Lower leg skin (tissue), 4 donors: ENCODE measurements around the gene OSBP2. TPM values are rescaled to one million over a fixed set of nuclear protein-coding genes. Genes with fewer than 3 reads are reported as not detected.

Experiments
- DNase-seq, 2 donors: peaks; one replicate each; pipeline ENCODE4 v3.0.0-alpha.2; 2019; ENCODE audit warnings: low spot score in 2 of 2
- H3K4me3 ChIP-seq: fragments of 200-600 bp; sonication (generic); 2 replicates; pipeline ENCODE4 v1.5.1; 2017; ENCODE audit warnings: mild to moderate bottlenecking, low read depth; ENCODE audit not compliant: poor library complexity, severe bottlenecking
- POLR2A ChIP-seq, 2 donors: fragments of 450-650 bp; IDR thresholded peaks; one replicate each; pipeline ENCODE4 v1.6.1; 2016 to 2017; ENCODE audit warnings: antibody characterized with exemption in 2 of 2, mild to moderate bottlenecking in 1 of 2, moderate library complexity in 1 of 2
- WGBS, 2 donors: methylation state at CpG; one replicate each; pipeline ENCODE4 v1.1.5; 2018; 5-methylcytosine and 5-hydroxymethylcytosine counted together
- intact Hi-C: fragments of 100-400 bp; cut with DNase I; formaldehyde crosslinking; loops from one replicate; pipeline ENCODE4 v1.15.0; 2023; ENCODE audit warnings: low total_unique reads
- total RNA-seq, 4 donors: library from RNA; depleted of rRNA; stranded (reverse); fragments of >200 nt; gene quantifications; one replicate each; pipeline ENCODE4 v1.1.0, GENCODE V29; 2016
- TF ChIP-seq, protein P1 (sequence below), 3 donors: fragments of 450-650 bp; IDR thresholded peaks; one replicate each; pipeline ENCODE4 v1.5.1; 2016; ENCODE audit warnings: antibody characterized with exemption in 3 of 3, mild to moderate bottlenecking in 3 of 3, moderate library complexity in 2 of 3

The OSBP2 gene
- total RNA-seq, 4 donors from 2014 or later = 7.2 to 13.3 (median 10.0) TPM

DNA sequence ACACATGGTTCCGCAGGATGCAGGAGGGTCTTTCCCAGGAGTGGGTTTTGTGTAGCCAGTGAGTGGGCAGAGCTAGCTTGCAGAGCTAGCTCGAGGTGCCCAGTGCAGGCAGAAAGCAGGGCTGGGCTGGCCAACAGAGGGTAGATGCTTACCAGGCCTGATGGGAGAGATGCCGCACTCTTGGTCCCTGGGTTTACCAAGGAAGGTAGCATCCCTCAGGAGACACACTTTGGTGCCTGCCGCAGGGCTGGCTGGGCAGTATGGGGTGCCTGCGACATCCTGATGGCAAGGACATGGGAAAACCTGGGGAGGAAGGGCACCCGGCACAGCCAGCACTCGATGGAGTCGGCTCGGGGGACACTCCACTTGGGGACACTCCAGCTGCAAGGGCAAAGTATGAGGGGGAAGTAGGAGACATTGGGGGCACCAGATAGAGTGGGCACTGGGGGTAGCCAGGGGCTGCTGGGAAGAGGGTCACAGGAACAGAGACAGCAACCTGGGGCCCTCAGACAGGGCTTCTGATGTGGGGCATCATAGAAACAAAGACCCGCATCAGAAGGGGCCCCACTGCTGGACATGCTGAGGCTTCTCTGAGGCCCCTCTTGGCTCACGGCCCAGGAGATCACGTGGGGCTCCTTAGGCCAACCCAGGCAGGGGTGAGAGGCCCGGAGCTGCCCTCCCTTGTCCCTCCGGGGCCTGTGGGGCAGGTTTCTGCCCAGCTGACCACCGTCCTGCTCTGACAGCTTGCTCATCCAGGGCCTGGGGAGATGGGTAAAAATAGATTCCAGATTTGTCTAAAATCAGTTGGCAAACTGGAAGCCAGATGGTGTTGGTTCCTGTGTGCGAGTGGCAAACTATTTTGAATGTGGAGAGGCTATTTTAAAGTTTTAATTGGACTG, 184.1 kb downstream of the OSBP2 start:
- H3K4me3 ChIP-seq = no peak overlapping the region
- 75 to 82% methylated on average over 16 of the region's 16 CpGs for WGBS, 2 donors
- TF ChIP-seq POLR2A (IDR thresholded peaks at IDR 0.05) = no peak
- TF ChIP-seq, protein P1, sequence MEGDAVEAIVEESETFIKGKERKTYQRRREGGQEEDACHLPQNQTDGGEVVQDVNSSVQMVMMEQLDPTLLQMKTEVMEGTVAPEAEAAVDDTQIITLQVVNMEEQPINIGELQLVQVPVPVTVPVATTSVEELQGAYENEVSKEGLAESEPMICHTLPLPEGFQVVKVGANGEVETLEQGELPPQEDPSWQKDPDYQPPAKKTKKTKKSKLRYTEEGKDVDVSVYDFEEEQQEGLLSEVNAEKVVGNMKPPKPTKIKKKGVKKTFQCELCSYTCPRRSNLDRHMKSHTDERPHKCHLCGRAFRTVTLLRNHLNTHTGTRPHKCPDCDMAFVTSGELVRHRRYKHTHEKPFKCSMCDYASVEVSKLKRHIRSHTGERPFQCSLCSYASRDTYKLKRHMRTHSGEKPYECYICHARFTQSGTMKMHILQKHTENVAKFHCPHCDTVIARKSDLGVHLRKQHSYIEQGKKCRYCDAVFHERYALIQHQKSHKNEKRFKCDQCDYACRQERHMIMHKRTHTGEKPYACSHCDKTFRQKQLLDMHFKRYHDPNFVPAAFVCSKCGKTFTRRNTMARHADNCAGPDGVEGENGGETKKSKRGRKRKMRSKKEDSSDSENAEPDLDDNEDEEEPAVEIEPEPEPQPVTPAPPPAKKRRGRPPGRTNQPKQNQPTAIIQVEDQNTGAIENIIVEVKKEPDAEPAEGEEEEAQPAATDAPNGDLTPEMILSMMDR (IDR thresholded peaks at IDR 0.05) = no peak
- intact Hi-C loops = no loop called here
- no peak for DNase-seq

DNA sequence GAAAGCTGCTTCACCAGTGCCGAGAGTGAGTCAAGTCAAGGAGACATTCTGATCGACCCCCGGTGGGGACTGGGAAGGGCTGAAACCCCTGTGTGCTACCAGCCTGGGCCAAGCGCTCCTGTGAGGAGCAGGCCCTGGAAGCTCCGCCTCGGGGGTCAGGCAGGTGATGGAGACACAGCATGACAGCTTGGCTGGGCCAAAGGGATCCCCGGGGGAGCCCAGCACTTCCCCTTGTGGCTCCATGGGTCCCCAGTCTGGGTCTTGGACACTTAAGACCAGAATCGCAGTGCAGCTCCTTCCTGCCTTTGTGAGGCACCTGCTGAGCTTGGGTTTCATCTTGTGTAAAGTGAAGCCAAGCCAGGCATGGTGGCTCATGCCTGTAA, 184.7 kb downstream of the OSBP2 start:
- 75 to 80% methylated on average over 6 to 8 of the region's 8 CpGs for WGBS, 2 donors
- DNase-seq = no peak
- TF ChIP-seq, protein P1 (IDR thresholded peaks at IDR 0.05) = no peak
- TF ChIP-seq POLR2A (IDR thresholded peaks at IDR 0.05) = no peak
- intact Hi-C loops = no loop called here
- H3K4me3 ChIP-seq = no peak overlapping the region

DNA sequence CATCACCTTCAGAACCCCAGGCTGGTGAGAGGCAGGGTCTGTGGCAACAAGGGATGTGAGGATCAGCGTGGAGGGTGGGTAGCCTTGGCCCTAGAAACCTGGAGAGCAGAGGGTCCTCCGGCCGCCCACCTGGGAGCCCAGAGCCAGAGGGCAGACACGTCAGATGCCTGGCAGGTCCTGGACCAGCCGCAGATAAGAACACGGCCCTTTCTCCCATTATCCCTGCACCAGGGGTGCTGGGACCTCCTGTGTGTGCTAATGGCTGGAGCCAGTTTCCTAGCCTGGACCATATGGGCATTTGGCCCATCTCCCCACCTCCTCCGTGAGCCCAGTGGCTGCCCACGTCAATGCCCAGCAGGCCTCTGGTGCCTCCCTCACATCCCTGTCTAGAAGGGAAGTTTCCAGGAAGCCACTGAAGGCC, 185.5 kb downstream of the OSBP2 start:
- no peak for DNase-seq
- intact Hi-C loops = no loop called here
- 91 to 98% methylated on average over 6 to 8 of the region's 8 CpGs for WGBS, 2 donors
- TF ChIP-seq POLR2A (IDR thresholded peaks at IDR 0.05) = no peak
- TF ChIP-seq, protein P1 (IDR thresholded peaks at IDR 0.05) = no peak
- H3K4me3 ChIP-seq = no peak overlapping the region

DNA sequence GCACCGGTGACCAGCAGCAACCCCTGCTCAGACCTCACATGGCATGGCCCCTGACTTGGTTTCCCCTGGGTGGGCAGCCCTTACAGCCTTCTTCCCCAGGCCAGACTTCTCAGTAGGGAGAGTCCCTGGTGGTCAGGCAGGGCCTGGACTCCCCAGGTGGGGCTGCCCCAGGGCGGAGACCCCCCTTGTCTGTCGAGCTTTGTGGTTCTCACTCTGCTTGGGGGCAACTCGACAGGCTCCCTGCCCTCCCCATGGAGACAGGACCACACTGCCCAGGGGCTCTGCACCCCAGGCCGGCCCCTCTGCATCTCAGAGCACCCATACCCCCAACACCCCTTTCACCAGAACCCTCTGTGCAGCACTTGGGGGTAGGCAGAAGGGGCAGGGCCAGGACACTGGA, 186.2 kb downstream of the OSBP2 start:
- 80 to 88% methylated on average over 3 to 4 of the region's 5 CpGs for WGBS, 2 donors
- DNase-seq = no peak
- no peak overlapping the region for H3K4me3 ChIP-seq
- intact Hi-C loops = no loop called here
- TF ChIP-seq, protein P1 (IDR thresholded peaks at IDR 0.05) = no peak
- no peak for TF ChIP-seq POLR2A (IDR thresholded peaks at IDR 0.05)

DNA sequence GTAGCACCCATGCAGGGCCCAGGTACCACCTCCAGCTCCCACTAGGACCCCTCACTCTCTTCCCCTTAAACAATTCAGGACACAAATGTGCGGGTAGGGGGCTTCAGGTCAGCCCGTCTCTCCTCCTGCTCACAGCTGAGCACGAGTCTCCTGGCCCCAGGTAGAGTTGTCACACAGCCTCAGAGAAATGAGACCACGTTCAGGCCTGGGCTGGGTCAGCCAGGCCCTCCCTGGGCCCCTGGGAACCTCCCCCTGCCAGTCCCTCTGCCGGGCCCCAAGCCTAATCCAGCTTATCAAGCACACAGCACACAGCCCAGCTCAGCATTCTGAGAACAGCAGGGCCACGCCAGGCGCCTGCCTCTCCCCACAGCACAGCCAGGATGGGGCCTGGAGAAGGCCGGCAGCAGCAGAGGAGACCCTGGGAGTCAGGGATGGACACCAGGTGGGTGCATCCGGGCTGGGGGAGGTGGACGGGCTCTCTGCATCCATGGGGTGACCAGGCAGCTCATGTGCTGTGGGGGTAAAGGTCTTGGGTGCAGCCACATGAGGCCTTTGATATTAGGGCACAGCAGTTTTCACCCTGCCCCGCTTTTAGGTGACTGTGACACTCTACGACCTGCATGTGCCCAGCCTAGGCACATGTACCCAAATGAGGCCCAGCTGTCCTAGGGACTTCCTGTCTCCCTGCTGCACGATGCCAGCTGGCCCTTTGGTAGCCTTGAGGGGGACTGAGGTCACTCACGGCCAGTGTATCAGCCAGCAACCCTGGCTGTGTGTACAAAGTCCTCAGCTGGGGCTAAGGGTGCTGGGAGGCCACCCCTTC, 186.9 kb downstream of the OSBP2 start:
- 84 to 86% methylated on average over 12 to 14 of the region's 14 CpGs for WGBS, 2 donors
- no peak for DNase-seq
- no peak overlapping the region for H3K4me3 ChIP-seq
- intact Hi-C loops = no loop called here
- TF ChIP-seq POLR2A (IDR thresholded peaks at IDR 0.05) = no peak
- TF ChIP-seq, protein P1 (IDR thresholded peaks at IDR 0.05) = no peak
